ENCODE measurements around the gene RBM41.
A peak's percentile ranks its signal among the peaks of the same experiment; 100 is the strongest.

RBM41 gene

GRCh38 chrX:107025545-107025944 is 93.1 kb downstream of the RBM41 start:
- peak; percentile 3 for DNase-seq (ENCODE audit: low spot score)

- no peak for DNase-seq (ENCODE audit: low spot score)
Measured at GRCh38 chrX:107014936-107015335, 103.7 kb downstream of the RBM41 start.
